H9 (cell line): ENCODE measurements around the gene IGF1R. TPM values are rescaled to one million over a fixed set of nuclear protein-coding genes. Genes with fewer than 3 reads are reported as not detected.

Experiments used
- DNase-seq: peaks from one replicate; pipeline ENCODE4 v3.0.0-alpha.2; 2017
- H2AFZ ChIP-seq: one replicate; pipeline ENCODE4 v1.6.1; 2013; ENCODE audit warnings: mild to moderate bottlenecking, low read length, control low read depth, moderate library complexity
- H2AK5ac ChIP-seq: 2 replicates; pipeline ENCODE4 v1.6.1; 2013; ENCODE audit warnings: low read length, control low read depth, mixed read lengths; ENCODE audit not compliant: insufficient read length
- H2BK120ac ChIP-seq: one replicate; pipeline ENCODE4 v1.6.1; 2013; ENCODE audit warnings: low read depth, mild to moderate bottlenecking, low read length, control low read depth, inconsistent platforms; ENCODE audit not compliant: poor library complexity, severe bottlenecking
- H2BK12ac ChIP-seq: 2 replicates; pipeline ENCODE4 v1.6.1; 2013; ENCODE audit warnings: low read length, control low read depth, mixed read lengths, low read depth; ENCODE audit not compliant: insufficient read length
- H2BK15ac ChIP-seq: 2 replicates; pipeline ENCODE4 v1.6.1; 2013; ENCODE audit warnings: low read depth, low read length, control low read depth
- H2BK20ac ChIP-seq: one replicate; pipeline ENCODE4 v1.6.1; 2013; ENCODE audit warnings: low read depth, mild to moderate bottlenecking, low read length, control low read depth, inconsistent platforms; ENCODE audit not compliant: poor library complexity, severe bottlenecking
- H2BK5ac ChIP-seq: 2 replicates; pipeline ENCODE4 v1.6.1; 2013; ENCODE audit warnings: low read length, control low read depth, mixed read lengths; ENCODE audit not compliant: insufficient read length
- H3K14ac ChIP-seq: 2 replicates; pipeline ENCODE4 v1.6.1; 2013; ENCODE audit warnings: low read length, control low read depth; ENCODE audit not compliant: insufficient read depth
- H3K18ac ChIP-seq: 2 replicates; pipeline ENCODE4 v1.6.1; 2013; ENCODE audit warnings: low read depth, mild to moderate bottlenecking, mixed read lengths, low read length, control low read depth; ENCODE audit not compliant: insufficient read length
- H3K23ac ChIP-seq: 2 replicates; pipeline ENCODE4 v1.6.1; 2013; ENCODE audit warnings: low read length, control low read depth, mixed read lengths, low read depth; ENCODE audit not compliant: insufficient read length
- H3K23me2 ChIP-seq: 2 replicates; pipeline ENCODE4 v1.6.1; 2013; ENCODE audit warnings: low read depth, mild to moderate bottlenecking, mixed read lengths, low read length, control low read depth; ENCODE audit not compliant: insufficient read length, poor library complexity, severe bottlenecking
- H3K27ac ChIP-seq: 2 replicates; pipeline ENCODE4 v1.5.1; 2013; ENCODE audit warnings: low read length, control low read depth, mixed read lengths, low read depth; ENCODE audit not compliant: insufficient read length
- H3K27me3 ChIP-seq: 2 replicates; pipeline ENCODE4 v1.6.1; 2013; ENCODE audit warnings: low read length, control low read depth, inconsistent platforms; ENCODE audit not compliant: insufficient read depth
- H3K4ac ChIP-seq: 2 replicates; pipeline ENCODE4 v1.6.1; 2013; ENCODE audit warnings: low read depth, mild to moderate bottlenecking, control low read depth, inconsistent platforms, low read length, moderate library complexity
- H3K4me1 ChIP-seq: 2 replicates; pipeline ENCODE4 v1.6.1; 2013; ENCODE audit warnings: low read length, control low read depth, inconsistent platforms; ENCODE audit not compliant: insufficient read depth
- H3K4me2 ChIP-seq: 2 replicates; pipeline ENCODE4 v1.6.1; 2013; ENCODE audit warnings: low read length, control low read depth, mixed read lengths; ENCODE audit not compliant: insufficient read length, insufficient read depth
- H3K56ac ChIP-seq: 2 replicates; pipeline ENCODE4 v1.6.1; 2013; ENCODE audit warnings: low read depth, mild to moderate bottlenecking, mixed read lengths, low read length, control low read depth; ENCODE audit not compliant: insufficient read length
- H3K79me1 ChIP-seq: 2 replicates; pipeline ENCODE4 v1.6.1; 2013; ENCODE audit warnings: low read depth, mild to moderate bottlenecking, moderate library complexity, low read length, control low read depth, inconsistent platforms; ENCODE audit not compliant: insufficient read depth, poor library complexity, severe bottlenecking
- H3K79me2 ChIP-seq: 2 replicates; pipeline ENCODE4 v1.6.1; 2013; ENCODE audit warnings: low read length, control low read depth, inconsistent platforms; ENCODE audit not compliant: insufficient read depth
- H3K9ac ChIP-seq: 2 replicates; pipeline ENCODE4 v1.6.1; 2013; ENCODE audit warnings: low read length, control low read depth, mixed read lengths; ENCODE audit not compliant: insufficient read length; ENCODE audit errors: extremely low read depth
- H3K9me3 ChIP-seq: one replicate; pipeline ENCODE4 v1.6.1; 2013; ENCODE audit warnings: low read depth, low read length, inconsistent platforms; ENCODE audit not compliant: control insufficient read depth
- H3T11ph ChIP-seq: one replicate; pipeline ENCODE4 v1.6.1; 2013; ENCODE audit warnings: mild to moderate bottlenecking, low read length, control low read depth, inconsistent platforms
- H4K20me1 ChIP-seq: one replicate; pipeline ENCODE4 v1.6.1; 2013; ENCODE audit not compliant: control insufficient read depth, insufficient read length, insufficient read depth
- H4K5ac ChIP-seq: 2 replicates; pipeline ENCODE4 v1.6.1; 2013; ENCODE audit warnings: low read depth, mild to moderate bottlenecking, mixed read lengths, low read length, control low read depth; ENCODE audit not compliant: insufficient read length
- H4K8ac ChIP-seq: replicated peaks from 2 replicates; pipeline ENCODE4 v1.6.1; 2013; ENCODE audit warnings: low read length, control low read depth, mixed read lengths, low read depth; ENCODE audit not compliant: insufficient read length
- H4K91ac ChIP-seq: 2 replicates; pipeline ENCODE4 v1.6.1; 2013; ENCODE audit warnings: low read depth, mild to moderate bottlenecking, moderate library complexity, mixed read lengths, low read length, control low read depth; ENCODE audit not compliant: insufficient read length
- H3K27ac Mint-ChIP-seq, 3 experiments: 2 replicates in 2 of 3; 3 replicates in 1 of 3; pipeline ENCODE4 v1.8.0; 2020 to 2021; ENCODE audit warnings: mixed read lengths in 3 of 3, mild to moderate bottlenecking in 1 of 3, moderate library complexity in 1 of 3
- H3K27me3 Mint-ChIP-seq: 2 replicates; pipeline ENCODE4 v1.8.0; 2021; ENCODE audit warnings: low read depth, mild to moderate bottlenecking, moderate library complexity, mixed read lengths
- H3K36me3 Mint-ChIP-seq, 3 experiments: 2 replicates in 2 of 3; 3 replicates in 1 of 3; pipeline ENCODE4 v1.8.0; 2020 to 2021; ENCODE audit warnings: low read depth in 3 of 3, mixed read lengths in 3 of 3; ENCODE audit not compliant: insufficient read depth in 1 of 3
- H3K4me1 Mint-ChIP-seq, 2 experiments: 2 replicates each; pipeline ENCODE4 v1.8.0; 2020; ENCODE audit warnings: mixed read lengths in 2 of 2
- H3K4me3 Mint-ChIP-seq, 2 experiments: 2 replicates in 1 of 2; 3 replicates in 1 of 2; pipeline ENCODE4 v1.8.0; 2020 to 2021; ENCODE audit warnings: mild to moderate bottlenecking in 2 of 2, mixed read lengths in 2 of 2, moderate library complexity in 1 of 2
- H3K9me3 Mint-ChIP-seq, 2 experiments: 2 replicates in 1 of 2; 3 replicates in 1 of 2; pipeline ENCODE4 v1.8.0; 2020; ENCODE audit warnings: mild to moderate bottlenecking in 2 of 2, mixed read lengths in 2 of 2, moderate library complexity in 1 of 2
- CTCF ChIP-seq: fragments of 200-600 bp; sonication (generic); conservative IDR thresholded peaks from 3 replicates; pipeline ENCODE4 v1.8.0; 2021; ENCODE audit warnings: antibody characterized with exemption, mild to moderate bottlenecking
- WGBS: extraction: QIAGEN DNeasy Blood & Tissue Kit; methylation state at CpG from one replicate; pipeline ENCODE4 v1.1.7; 2013; ENCODE audit warnings: missing lambda C conversion rate, low lambda C conversion rate, mixed read lengths; ENCODE audit not compliant: insufficient read length; ENCODE audit errors: extremely low coverage; 5-methylcytosine and 5-hydroxymethylcytosine counted together
- total RNA-seq: library from RNA; stranded (reverse); gene quantifications from 2 replicates; pipeline ENCODE4 v1.2.1, GENCODE V29; 2021

The IGF1R gene
- total RNA-seq, 1 experiment from 2014 or later, result 70.0 TPM

GRCh38 chr15:98628216-98628615 lies 20.1 kb upstream of the IGF1R start:
- Mint-ChIP-seq H3K36me3 (no peaks in the 10 kb centered on the region), H3K27me3 (no peaks in the 10 kb centered on the region; the same call in 1 of the 2 replicates), H3K9me3 (no peaks in the 10 kb centered on the region), H3K27ac (no peak overlapping the region), H3K4me1 (peaks cover 5% of the 10 kb centered on the region in 2 experiments), H3K4me3 (no peak overlapping the region)
- Histone ChIP-seq H4K20me1 (no peaks in the 10 kb centered on the region), H3K79me2 (no peaks in the 10 kb centered on the region), H2BK5ac (no peak overlapping the region), H3K4me2 (no peak overlapping the region), H3K27ac (no peak overlapping the region), H2BK15ac (no peak overlapping the region), H3K14ac (no peak overlapping the region), H4K91ac (no peak overlapping the region), H3T11ph (peak overlapping the region; percentile 36), H4K8ac (no peak overlapping the region), H3K56ac (no peak overlapping the region), H3K18ac (no peak overlapping the region), H3K23me2 (no peaks in the 10 kb centered on the region), H3K27me3 (no peaks in the 10 kb centered on the region), H2BK12ac (no peak overlapping the region), H3K9ac (no peak overlapping the region), H3K4ac (no peak overlapping the region), H2AK5ac (no peak overlapping the region), H2BK120ac (no peak overlapping the region), H2BK20ac (no peak overlapping the region), H4K5ac (no peak overlapping the region), H2AFZ (no peak overlapping the region), H3K79me1 (no peaks in the 10 kb centered on the region), H3K23ac (no peak overlapping the region), H3K9me3 (no peaks in the 10 kb centered on the region), H3K4me1 (no peaks in the 10 kb centered on the region)
- WGBS, result no CpG with 5 or more reads among the region's 1 CpG
- DNase-seq, result no peak
- no peak for TF ChIP-seq CTCF
